Activated CD4-positive, CD25-positive, alpha-beta regulatory T cell treated with anti-CD3 and anti-CD28 coated beads, Interleukin-2, amount 50 U/mL, for 72 hours (primary cell): ENCODE results near the gene SUGCT.

Experiments
- DNase-seq: peaks from one replicate; pipeline ENCODE4 v3.0.0; 2021

The SUGCT gene

DNA sequence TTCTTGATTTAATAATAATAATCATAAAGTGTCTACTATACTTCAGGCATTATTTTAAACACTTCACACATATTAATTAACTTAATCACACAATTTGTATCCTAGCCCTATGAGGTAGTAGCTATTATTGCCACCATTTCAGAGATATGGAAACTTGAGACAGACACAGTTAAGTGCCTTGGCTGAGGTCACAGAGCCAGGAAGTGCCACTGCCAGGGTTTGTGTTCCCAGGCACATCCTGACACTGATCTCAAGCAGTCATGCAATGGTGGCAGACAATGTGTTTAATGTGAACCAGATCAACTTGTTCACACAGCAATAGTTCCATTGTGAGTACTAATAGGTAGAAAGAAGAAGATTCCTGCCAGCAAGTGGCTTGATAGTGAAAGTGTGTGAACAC, 666.0 kb downstream of the SUGCT start:
- no peak for DNase-seq

DNA sequence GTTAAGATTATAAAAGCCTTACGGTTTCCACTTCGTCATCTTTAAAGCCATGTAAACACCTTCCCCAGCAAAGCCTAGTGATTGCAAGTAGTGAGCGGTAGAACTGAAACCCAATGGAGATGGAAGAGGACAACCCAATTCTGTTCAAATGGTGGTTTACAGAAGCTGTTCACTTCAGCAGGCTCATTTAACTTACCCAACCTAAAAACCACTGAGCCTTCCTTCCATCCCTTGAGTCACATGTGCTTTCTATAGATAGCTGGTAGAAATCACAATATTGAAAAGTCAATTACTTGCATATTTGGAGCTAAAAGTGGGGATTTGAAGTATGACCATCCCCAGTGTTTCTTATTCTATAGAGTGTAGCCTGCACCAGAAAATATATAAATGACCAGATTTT, 667.7 kb downstream of the SUGCT start:
- no peak for DNase-seq

DNA sequence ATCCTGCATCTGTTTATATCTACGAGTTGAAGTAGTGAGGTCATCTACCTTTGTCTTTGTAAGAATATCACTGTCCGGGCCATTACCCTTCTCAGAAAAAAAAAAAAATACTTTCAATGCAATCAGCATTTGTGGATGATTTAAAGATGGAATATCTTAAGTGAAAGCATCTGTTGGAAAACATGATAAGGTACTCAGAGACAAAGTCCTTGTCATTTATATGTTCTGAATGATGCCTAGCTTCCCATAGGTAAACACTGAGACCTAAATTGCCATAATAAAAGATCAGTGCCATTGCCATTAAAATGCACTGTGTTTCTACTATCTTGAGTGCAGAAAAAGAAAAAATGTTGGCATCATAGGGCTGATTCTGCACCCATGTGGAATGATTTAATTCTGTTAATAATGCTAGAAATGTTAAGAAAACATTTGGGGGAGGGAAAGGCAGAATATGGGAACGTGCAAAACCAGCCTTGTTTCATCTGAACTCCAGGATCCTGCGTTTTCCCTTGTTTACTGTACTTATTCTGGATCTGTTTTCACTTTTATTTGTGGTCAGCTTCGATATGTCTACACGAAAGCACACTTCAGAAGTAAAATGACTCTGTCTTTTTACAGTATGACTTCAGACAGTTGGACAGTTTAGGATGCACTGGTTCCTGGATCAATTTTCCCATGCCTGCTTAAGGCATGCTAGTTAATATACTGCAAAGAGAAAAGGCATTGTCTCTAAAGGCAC, 669.8 kb downstream of the SUGCT start:
- no peak for DNase-seq

DNA sequence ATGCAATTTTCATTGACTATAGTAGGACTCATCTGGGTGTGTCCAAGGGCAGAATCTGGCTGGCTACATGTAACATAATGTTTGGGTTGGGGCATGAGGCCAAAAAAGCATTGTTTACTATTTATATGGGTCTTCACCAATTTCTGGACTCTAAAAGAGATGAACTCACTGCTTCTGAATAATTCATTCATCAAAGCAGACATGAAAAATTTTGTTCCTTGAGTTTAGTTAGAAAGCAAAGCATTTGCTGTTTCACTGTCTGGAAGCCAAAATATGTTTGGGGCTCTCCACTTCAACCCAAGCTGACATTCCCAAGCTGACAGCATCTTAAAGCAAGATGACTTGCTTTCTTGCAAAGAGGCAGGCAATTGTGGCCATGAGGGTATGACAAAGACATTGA, 670.6 kb downstream of the SUGCT start:
- DNase-seq: no peak

DNA sequence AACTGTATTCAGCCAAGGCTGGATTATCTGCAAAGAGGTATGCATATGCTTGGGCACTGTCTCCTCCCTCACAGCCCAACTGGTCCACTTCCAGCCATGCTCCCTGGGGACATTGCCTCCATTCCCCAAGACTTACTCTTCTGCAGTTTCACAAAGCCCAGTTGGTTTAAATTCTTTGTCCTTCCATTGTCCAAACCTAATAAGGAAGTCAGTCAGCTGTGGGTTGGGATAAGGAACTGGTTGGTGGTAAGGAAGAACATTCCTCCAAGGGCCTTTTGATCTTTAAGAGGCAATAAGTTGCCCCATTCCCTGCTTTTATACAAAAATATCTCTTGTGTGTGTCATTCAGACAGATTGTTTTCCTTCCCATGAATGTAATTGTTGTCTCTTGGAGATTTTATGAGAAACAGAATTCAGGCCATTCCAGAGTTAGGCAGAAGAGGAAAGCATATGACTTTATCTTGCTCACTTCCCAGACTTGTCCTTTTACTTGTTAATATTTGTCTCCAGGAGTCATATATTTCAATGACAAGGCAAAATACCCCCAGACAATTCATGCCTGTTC, 673.7 kb downstream of the SUGCT start:
- no peak for DNase-seq

DNA sequence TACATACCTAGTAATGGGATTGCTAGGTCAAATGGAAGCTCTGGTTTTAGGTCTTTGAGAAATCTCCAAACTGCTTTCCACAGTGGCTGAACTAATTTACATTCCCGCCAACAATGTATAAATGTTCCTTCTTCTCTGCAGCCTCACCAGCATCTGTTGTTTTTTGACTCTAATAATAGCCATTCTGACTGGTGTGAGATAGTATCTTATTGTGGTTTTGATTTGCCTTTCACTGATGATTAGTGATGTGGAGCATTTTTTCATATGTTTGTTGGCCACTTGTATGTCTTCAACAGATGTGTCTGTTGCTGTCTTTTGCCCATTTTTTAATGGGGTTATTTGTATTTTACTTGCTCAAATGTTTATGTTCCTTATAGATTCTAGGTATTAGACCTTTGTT, 675.5 kb downstream of the SUGCT start:
- no peak for DNase-seq

DNA sequence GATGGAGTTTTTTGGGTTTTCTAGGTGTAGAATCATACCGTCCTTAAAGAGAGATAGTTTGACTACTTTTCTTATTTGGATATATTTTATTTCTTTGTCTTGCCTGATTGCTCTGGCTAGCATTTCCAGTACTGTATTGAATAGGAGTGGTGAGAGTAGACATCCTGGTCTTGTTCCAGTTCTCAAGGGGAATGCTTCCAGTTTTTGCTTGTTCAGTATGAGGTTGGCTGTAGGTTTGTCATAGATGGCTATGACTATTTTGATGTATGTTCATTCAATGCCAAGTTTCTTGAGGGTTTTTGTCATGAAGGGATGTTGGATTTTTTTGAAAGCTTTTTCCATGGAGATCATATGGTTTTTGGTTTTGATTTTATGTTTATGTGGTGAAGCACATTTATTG, 676.9 kb downstream of the SUGCT start:
- DNase-seq: no peak

DNA sequence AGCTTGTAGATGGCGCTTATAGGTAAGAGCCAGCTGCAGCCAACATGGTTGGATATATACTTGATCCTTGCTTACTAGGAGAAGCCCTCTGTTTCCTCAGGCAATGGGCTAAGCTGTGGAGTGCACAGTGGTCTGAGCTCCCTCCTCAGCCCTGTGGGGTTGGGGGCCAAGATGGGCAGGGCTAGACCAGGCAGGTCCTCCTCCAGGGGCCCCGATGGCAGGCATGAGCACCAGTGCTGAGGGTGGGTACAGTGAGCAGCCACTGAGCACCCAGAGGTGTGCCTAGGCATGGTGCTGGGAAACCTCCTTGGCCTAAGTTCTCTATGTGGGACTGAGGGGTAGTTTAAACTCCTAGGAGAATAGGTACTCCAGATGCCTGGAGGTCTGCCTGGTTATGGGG, 680.2 kb downstream of the SUGCT start:
- DNase-seq: no peak

DNA sequence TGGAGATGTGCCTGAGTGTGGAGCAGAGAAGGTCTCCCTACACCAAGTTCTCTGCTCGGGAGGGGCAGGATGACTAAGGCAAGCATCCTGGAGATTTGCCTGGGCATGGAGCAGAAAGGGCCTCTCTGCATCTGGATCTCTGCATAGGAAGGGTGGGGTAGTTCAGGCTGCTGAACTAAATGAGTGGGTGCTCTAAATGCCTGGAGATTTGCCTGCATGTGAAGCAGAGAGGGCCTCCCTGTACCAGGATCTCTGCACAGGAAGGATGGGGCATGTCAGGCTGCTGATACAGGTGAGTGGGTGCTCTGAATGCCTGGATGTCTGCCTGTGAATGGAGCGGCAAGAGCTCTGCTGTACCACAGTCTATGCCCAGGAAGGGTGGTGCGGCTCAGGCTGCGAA, 680.7 kb downstream of the SUGCT start:
- no peak for DNase-seq

DNA sequence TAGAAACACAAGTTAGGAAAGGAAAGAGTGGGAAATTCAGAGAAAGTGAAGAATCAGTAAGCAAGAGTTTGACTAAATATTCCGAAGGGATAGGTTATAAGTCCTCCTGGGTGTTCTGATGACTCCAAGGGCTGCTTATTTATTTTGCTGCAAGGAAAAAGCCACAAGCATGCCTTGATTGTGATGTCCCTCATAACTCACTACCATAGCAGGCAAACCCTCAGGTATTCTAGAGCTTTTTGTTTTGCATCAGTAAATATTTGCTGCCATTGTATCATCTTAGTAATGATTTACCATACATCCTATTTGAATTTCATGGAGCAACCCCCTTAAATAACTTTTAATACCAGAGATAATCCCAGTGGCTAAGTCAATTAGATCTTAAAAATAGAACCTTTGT, 688.1 kb downstream of the SUGCT start:
- DNase-seq: no peak

DNA sequence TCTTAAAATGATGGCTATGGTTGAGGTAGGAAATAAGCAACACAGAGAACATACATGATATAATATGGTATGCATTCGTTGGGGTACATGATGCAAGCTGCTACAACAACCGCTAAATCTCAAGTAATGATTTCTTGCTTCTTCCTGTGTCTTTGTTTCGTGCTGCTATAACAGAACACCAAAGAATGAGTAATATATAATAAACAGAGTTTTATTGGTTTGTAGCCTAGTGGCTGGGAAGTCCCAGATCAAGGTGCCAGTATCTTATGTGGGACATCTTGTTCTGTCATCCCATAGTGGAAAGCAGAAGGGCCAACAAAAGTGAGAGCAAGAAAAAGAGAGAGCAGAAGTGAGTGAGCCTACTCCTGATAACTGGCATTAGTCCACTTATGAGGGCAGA, 689.7 kb downstream of the SUGCT start:
- DNase-seq: no peak

DNA sequence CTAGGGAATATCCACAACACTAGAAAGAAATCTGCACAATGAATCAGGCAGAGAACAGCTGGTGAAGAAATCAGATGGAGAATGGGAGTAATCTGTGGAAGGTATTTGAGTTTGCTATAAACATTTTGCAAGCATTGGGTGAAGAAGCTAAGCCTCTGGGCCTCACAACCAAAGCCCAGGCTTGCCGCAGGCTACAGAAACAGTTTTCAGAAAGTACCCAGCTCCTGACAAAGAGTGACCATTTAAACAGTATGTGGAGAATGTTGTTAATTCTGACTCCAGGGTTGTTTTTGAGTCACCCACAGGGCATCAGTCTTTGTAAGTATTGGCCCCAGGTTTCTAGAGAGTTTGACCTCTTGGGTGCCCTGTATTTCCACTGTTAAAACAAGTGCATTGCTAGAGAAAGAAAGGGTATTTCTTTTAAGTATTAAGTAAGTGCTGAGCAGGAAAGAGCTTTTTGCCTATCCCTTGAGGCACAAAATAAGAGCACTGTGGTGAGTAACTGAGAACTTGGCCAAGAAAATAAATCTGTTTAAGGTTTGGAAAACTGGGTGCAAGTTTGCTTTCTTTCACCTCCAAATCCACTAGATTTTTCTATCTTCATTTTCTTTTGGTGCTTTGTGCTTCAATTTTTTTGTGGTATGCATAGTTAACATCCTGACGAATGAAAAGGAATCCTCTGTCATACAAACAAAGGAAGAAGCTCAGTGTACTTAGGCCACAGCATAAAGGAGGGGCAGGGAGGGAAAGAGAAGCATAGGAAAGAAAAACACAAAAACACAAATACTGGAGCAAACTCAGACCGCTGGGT, 691.8 kb downstream of the SUGCT start:
- DNase-seq: no peak

DNA sequence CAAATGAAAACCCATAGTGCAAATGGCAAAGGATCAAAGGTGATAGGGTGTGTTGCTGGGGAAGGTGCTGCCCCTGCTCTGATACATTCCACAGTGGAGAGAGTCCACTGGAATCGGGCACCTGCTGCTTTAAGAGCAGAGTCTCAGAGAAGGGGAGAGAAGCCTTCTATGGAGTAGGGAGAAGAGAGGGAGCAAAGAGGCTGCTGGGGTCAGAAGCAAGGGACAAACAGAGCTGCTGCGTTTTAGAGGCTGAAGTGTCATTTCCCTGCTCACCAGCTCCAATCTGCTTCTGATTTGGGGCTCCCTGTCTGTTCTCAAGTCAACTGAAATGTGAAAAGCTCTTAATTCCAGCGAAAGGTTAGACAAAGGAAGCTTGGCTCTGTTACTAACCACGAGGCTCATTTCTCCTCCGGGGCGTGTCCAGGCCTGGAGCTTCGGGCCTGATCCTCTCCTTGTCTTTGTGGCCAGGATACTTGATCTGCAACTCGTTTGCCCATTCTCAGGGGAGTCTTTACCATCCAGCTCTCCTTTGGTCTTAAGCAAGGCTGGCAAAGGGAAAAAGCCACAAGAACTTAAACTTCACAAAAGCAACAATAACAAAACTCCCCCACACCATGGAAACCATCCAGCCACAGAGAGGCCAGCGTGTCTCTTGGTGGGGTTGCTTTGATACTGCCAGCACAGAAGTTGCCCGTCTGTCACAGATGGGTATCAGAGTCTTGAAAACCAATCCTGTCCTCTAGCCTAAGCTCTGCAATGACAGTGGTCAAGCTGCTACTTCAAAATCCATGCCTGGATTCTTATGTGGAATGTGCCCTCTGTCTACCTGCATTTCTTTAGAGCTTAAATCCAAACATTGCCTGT, 692.6 kb downstream of the SUGCT start:
- no peak for DNase-seq

DNA sequence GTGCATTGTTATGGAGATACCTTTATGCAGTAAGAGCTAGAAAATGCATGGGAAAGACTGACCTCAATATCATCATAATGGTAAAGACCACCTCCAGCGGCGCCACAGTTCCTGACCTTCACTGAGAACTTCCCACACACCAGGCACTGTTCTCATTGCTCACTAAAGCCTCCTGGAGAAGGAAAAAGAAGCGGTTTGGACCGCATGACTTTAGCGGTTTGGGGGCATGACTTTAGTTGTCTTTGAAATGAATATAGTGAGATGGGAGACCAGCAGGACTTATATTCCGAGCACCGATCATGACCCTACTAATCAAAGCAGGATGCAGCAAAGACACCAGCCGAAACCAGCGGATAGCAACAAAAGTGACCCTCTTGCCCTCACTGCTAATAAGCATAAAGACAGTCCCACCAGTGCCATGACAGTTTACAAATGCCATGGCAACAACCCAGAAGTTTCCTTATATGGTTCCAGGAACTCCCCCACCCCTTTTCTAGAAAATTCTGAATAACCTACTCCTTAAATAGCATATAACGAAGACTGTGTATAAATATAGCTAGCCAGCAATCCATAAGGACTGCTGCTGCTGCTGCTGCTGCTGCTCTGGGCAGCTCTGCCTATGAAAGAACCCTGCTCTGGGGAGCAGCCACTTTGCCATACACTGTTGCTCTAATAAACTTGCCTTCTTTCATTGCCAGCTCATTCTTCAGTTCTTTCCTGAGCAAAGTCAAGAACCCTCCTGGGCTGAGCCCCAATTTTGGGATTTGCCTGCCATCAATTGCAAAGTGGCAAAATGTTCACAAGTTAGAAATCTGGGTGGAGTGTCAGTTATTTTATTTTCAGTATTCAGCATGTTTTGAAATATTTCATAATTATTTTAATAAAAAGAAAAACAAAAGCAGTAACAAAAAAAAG, 694.1 kb downstream of the SUGCT start:
- DNase-seq: no peak

DNA sequence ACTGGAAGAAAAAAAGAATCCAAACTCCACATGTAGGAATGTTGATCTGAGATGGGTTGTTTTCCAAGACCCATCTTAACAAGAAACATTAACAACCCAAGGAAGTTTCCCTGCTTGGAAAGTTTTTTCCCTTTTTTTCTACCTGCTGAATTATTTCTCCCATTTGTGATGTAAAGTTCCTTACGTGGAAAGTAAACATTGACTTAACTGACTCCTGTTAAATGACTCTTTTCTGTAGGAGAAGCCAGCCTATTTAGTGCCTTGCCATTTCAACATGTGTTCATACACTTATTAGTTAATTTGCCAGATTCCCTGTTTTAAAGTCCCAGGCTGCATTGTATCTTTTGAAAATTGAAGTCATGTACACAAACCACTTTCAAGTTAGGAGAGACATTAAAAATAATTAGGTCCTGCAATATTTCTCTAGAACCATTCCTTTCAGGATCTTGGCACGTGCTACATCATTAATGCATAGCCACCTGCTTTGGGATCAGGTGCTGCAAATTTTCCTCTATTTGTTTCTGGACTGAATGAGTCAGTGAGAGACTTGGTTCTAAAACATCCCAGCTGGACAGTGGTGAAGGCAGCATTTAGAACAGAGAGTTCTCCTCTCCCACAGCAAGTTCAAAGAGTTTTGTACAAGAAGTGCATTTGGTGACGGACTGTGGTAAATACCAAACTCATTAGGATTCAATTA, 698.5 kb downstream of the SUGCT start:
- DNase-seq: no peak

DNA sequence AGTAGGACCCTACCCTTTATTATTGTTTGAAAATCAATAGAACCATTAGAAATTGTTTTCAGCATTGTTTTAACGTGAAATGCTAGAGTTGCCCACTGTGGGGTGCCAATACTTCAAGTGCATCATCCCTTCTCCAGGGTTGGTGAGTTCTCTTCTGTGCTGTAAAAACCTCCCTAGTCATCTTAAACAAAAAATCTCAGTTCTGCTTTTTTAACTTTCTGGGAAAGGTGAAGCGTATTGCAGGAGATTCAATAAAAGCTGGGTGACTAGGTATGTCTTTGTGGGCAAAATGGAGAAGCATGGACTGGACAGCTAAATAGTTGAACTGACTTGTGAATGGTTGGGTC, 699.1 kb downstream of the SUGCT start:
- no peak for DNase-seq

DNA sequence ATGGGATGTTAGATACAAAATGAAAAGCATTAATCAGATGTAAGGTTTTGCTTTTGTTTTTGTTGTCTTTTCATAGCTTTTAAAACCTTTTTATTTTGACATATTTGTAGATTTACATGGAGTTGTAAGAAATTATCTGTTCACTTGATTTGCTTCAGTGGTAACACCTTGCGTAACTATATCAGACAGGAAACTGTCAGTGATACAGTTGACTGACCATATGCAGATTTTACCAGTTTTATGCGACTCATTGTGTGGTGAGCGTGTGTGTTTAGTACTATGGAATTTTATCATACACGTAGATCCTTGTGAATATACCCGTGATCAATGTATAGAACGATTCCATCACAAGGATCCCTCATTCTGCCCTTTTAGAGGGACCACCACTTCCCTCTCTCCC, 701.4 kb downstream of the SUGCT start:
- no peak for DNase-seq

DNA sequence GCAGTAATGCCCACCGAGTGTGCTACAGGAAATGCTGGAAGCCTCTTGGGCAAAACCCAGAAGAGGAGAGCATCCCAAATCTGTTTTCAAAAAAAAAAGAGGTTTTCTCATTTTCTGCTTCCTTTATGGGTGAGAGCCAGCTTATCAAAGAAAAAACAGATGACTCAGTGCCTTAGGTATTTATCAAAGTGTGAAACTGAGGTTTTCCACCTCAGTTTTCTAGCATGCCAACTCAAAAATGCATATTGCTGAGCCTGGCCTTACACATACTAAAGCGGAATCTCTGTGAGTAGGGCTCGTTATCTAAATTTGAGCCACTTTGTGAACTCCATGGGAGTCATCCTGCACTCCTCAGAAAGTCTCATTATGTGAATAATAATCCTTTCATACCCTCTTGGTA, 705.1 kb downstream of the SUGCT start:
- DNase-seq: no peak

DNA sequence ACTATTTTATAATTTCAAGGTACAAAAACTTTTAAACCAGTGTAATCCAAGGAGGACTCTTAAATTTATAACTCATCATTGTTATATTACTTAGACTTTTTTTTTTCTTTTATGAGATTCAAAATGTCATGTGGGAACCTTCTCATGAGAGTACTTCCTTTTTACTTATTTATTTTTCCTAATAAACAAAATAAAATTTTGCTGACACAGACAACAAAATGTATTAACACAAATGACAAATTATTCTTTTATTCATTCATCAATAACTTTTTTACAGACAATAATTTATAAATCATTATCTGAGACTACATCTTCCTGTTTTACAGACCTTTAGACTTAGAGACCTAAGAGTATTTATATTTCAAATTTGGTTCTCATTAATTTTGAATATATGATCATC, 706.2 kb downstream of the SUGCT start:
- no peak for DNase-seq

DNA sequence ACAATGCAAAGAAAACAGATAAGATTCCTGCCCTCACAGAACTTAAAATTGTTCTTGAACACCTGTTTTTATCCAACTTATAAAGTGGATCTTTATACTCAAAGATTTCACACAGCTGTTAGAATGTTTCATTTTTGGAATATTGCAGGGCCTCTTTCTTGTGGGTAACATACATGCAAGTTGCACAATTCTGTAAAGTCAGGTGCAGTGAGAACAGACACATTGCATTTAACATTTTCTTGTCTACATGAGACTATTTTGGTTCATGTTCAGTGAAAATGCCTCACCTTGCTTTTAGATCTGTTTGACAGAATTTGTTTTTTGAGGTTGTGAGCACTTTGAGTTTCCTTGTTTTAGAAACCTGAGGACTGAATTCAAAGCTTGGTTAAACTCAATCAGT, 707.8 kb downstream of the SUGCT start:
- DNase-seq: no peak

DNA sequence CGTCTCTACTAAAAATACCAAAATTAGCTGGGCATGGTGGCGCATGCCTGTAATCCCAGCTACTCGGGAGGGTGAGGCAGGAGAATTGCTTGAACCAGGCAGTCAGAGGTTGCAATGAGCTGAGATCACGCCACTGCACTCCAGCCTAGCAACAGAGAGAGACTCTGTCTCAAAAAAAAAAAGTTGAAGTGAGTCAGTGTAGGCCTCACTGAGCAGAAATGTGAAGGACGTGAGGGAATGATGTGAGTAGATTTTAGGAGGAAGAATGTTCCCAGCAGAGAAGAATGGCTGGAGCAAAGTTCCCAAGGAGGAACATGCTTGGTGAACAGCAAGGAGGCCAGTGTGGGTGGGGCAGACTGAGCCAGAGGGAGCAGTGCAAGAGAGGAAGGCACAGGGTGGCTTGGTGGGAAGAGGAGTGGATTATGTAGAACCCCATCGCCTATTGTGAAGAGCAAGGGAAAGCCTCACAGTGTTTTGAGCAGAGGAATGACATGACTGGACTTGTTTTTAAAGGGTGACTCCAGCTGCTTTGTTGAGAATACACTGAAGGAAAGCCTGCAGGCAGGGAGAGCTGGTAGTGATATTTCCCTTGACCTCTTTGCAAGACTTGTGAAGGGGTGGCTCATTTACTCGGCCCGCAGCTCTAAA, 708.7 kb downstream of the SUGCT start:
- DNase-seq: no peak
